ENCODE measurements around the gene NUP210L. TPM values are rescaled to one million over a fixed set of nuclear protein-coding genes. Genes with fewer than 3 reads are reported as not detected.
"Not testable (repeated sequence)": the region's sequence is repeated elsewhere in the genome, so short reads cannot be mapped to it uniquely, and the experiment has no call there.

NUP210L gene
- total and polyA plus RNA-seq, 8 donors, result 0.02 to 0.06 (median 0.05) TPM; not detected in 4

DNA sequence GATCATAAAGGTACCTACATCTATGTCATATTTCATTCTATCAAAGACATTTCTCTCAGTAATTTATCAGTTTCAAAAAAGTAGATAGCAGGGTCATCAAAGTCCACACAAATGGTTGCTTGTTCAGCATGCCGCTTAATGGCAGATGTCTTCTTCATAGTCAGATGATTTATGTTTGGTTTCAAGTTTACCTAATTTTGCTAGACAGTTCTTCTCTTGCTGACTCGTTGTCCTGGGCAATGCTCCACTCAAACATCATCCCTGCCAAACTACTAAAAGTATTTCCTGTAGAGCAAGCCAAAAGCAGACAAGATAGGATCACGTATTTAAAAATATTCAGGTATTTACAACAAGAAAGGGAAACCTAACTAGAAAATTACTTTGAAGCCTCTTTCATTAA lies 13.6 kb downstream of the NUP210L start:
- 42 to 47% methylated on average over 3 of the region's 3 CpGs for WGBS, 2 donors

GRCh38 chr1:154137888-154138287 lies 17.0 kb downstream of the NUP210L start:
- Histone ChIP-seq H3K4me1 (no peaks in the 10 kb centered on the region), H3K36me3 (no peaks in the 10 kb centered on the region), H3K27me3 (no peaks in the 10 kb centered on the region), H3K27ac (no peak overlapping the region), H3K9me3 (no peaks in the 10 kb centered on the region), H3K4me3 (no peak overlapping the region)
- DNase-seq (no peak), FAIRE-seq (no peak), ATAC-seq (no peak)
- 81 to 84% methylated on average over 3 of the region's 3 CpGs for WGBS, 2 donors
- intact Hi-C loops (cut with DNase I), result no loop called here
- TF ChIP-seq, protein P1, sequence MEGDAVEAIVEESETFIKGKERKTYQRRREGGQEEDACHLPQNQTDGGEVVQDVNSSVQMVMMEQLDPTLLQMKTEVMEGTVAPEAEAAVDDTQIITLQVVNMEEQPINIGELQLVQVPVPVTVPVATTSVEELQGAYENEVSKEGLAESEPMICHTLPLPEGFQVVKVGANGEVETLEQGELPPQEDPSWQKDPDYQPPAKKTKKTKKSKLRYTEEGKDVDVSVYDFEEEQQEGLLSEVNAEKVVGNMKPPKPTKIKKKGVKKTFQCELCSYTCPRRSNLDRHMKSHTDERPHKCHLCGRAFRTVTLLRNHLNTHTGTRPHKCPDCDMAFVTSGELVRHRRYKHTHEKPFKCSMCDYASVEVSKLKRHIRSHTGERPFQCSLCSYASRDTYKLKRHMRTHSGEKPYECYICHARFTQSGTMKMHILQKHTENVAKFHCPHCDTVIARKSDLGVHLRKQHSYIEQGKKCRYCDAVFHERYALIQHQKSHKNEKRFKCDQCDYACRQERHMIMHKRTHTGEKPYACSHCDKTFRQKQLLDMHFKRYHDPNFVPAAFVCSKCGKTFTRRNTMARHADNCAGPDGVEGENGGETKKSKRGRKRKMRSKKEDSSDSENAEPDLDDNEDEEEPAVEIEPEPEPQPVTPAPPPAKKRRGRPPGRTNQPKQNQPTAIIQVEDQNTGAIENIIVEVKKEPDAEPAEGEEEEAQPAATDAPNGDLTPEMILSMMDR (IDR thresholded peaks at IDR 0.05), result no peak

More for the DNA sequence above, 13.6 kb downstream of the NUP210L start:
- intact Hi-C loops (cut with DNase I), result no loop called here
- no peak overlapping the region for H3K27ac ChIP-seq
- TF ChIP-seq, protein P1 (IDR thresholded peaks at IDR 0.05), result no peak
- H3K9me3 ChIP-seq, result no peaks in the 10 kb centered on the region
- DNase-seq, result no peak
- no peaks in the 10 kb centered on the region for H3K27me3 ChIP-seq
- no peak for FAIRE-seq
- H3K4me3 ChIP-seq, result no peak overlapping the region
- no peak for ATAC-seq
- H3K4me1 ChIP-seq, result no peaks in the 10 kb centered on the region
- no peaks in the 10 kb centered on the region for H3K36me3 ChIP-seq

DNA sequence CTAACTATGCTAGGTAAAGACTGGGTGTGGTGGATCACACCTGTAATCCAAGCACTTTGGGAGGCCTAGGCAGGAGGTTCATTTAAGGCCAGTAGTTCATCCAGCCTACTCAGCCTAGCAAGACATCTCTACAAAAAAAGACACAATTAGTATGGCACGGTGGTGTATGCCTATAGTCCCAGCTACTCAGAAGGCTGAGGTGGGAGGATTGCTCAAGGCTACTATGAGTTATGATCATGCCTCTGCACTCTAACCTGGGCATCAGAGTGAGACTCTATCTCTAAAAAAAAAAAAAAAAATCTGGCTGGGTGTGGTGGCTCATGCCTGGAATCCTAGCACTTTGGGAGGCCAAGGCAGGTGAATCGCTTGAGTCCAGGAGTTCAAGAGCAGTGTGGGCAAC lies 21.6 kb downstream of the NUP210L start:
- TF ChIP-seq, protein P1 (IDR thresholded peaks at IDR 0.05), result no peak
- DNase-seq, result no peak
- no peak for ATAC-seq
- no peaks in the 10 kb centered on the region for H3K27me3 ChIP-seq
- no peaks in the 10 kb centered on the region for H3K9me3 ChIP-seq
- H3K27ac ChIP-seq, result no peak overlapping the region
- H3K4me1 ChIP-seq, result no peaks in the 10 kb centered on the region
- 95 to 97% methylated on average over 2 of the region's 2 CpGs for WGBS, 2 donors
- intact Hi-C loops (cut with DNase I), result no loop called here
- FAIRE-seq, result no peak
- no peak overlapping the region for H3K4me3 ChIP-seq
- H3K36me3 ChIP-seq, result no peaks in the 10 kb centered on the region

DNA sequence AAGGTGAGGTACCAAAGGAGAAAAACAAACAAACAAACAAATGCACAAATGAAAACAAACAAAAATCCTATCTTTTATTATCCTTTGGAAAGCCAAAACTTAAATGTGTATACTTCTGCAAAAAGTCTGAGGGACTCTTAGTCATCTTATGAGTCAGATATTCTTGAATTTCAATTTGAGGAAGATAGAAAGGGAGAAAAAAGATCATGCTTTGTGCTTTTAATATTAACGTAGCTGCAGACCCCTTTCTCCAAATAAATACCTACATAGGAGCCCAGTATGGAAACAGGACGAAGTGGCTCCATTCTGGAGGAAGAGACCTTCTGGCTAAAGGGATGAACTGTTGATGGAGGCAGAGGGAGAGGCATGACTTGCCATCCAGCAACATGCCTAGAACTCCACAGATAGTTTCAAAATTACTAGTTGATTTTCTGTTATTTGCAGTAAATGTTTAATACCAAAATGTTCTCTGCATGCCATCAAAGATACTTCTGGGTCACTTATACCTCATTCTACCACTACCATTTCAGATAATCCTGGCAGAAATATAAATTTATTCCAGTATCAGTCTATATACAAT lies 25.4 kb downstream of the NUP210L start:
- TF ChIP-seq, protein P1 (IDR thresholded peaks at IDR 0.05), result no peak
- H3K4me3 ChIP-seq, result no peak overlapping the region
- no peak overlapping the region for H3K27ac ChIP-seq
- H3K9me3 ChIP-seq, result no peaks in the 10 kb centered on the region
- ATAC-seq (no peak), FAIRE-seq (no peak), DNase-seq (no peak)
- 49 to 51% methylated on average over 2 of the region's 2 CpGs for WGBS, 2 donors
- no peaks in the 10 kb centered on the region for H3K27me3 ChIP-seq
- H3K36me3 ChIP-seq, result no peaks in the 10 kb centered on the region
- intact Hi-C loops (cut with DNase I), result no loop called here
- no peaks in the 10 kb centered on the region for H3K4me1 ChIP-seq

DNA sequence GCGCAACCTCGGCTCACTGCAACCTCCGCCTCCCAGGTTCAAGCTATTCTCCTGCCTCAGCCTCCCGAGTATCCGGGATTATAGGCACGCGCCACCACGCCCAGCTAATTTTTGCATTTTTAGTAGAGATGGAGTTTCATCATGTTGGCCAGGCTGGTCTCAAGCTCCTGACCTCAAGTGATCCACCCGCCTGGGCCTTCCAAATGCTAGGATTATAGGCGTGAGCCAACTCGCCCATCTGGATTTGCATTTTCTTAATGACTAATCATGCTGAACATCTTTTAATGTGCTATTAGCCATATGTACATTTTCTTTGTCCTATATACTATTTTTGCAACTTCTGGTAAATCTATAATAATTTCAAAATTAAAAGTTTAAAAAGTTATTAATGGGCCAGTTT lies 31.7 kb downstream of the NUP210L start:
- H3K9me3 ChIP-seq; FAIRE-seq; H3K4me1 ChIP-seq; DNase-seq; H3K4me3 ChIP-seq; ATAC-seq; H3K27ac ChIP-seq; intact Hi-C loops (cut with DNase I); H3K27me3 ChIP-seq; H3K36me3 ChIP-seq: not testable (repeated sequence)
- 92 to 96% methylated on average over 11 of the region's 11 CpGs for WGBS, 2 donors

All from pancreas (tissue), 10 donors.